ENCODE measurements around the gene MLLT10. TPM values are rescaled to one million over a fixed set of nuclear protein-coding genes. Genes with fewer than 3 reads are reported as not detected.

The MLLT10 gene
- total RNA-seq (10 to 100 TPM; 18.9 to 28.4 (median 24.6) TPM), polyA plus RNA-seq (10 to 100 TPM in 1 of 2 donors, 1 to 10 TPM in 1; 8.5 to 41.1 TPM)
- long read RNA-seq, donor 1, partial matches to known transcripts = 0 of 6 reads
- long read RNA-seq, donor 1, other reads (novel, unspliced or antisense) = 6 of 6 reads
- long read RNA-seq, donor 2, partial matches to known transcripts = 1 of 5 reads
- long read RNA-seq, donor 2, other reads (novel, unspliced or antisense) = 4 of 5 reads
- long read RNA-seq, donor 3, partial matches to known transcripts = 8 of 13 reads
- long read RNA-seq, donor 3, other reads (novel, unspliced or antisense) = 5 of 13 reads

DNA sequence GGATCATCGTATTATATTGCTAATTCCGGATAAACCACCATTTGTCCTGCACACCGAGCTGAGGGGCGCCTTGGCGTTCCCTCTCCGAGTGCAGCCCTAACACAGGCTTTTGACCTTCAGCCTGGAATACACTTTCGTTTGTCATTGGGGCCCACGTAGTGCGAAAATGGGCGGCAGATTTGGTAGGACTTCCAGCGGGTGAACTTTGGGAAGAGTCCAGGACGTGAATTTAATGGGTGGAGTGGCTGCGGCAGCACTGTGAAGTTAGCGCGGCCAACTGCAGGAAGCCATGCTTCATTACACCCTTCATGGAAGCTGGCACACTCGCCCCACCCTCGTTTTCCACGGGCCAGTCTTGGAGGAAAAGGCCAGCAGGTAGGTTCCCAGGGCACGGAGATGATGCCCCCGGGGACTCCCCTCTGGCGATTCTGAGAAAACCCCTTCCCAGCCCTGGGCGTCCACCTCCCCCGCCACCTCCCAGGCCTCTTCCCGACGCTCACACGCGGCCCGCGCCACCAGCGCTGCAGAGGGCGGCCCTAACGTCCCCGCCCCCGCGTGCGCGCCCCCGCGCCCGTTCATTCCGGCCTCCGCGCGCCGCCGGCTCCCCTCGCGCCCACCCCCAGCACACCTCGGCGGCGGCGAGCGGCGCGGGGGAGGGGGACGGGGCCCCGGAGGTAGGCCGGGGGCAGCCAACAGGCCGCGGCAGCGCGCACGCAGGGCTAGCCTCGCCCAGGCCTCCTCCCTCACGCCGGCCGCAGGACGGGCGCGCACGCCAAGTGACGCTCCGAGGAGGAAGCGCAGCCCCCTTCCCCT, at the start of gene MLLT10:
Gene MLLT10, plus strand, starts transcription at position 766 of the 813 bp plus-strand sequence. CDS start 413 bp downstream, outside the sequence.
- Histone ChIP-seq H3K36me3 (peaks cover 0 to 25% (median 13%) of the 10 kb centered on the region in 9 donors), H3K9me3 (no peaks in the 10 kb centered on the region), H3K4me3 (peak within 1 kb of the TSS; percentile 72 to 88 (median 80)), H3K27ac (peak within 1 kb of the TSS; percentile 76 to 99 (median 98)), H3K27me3 (no peaks in the 10 kb centered on the region), H3K4me1 (peaks cover 0 to 44% (median 27%) of the 10 kb centered on the region in 9 donors)
- DNase-seq (peak; percentile 94 to 96), ATAC-seq (peak; percentile 94 to 97 (median 96))
- intact Hi-C loops (cut with DNase I) = loop anchor here in 6 of 10 donors (5.0 to 10.0 kb wide), 3 partner anchors 36 to 721 kb away; no protein-coding TSS in a partner anchor
- 1% methylated on average over 51 to 70 of the region's 74 CpGs for WGBS, 2 donors
- TF ChIP-seq, protein P1, sequence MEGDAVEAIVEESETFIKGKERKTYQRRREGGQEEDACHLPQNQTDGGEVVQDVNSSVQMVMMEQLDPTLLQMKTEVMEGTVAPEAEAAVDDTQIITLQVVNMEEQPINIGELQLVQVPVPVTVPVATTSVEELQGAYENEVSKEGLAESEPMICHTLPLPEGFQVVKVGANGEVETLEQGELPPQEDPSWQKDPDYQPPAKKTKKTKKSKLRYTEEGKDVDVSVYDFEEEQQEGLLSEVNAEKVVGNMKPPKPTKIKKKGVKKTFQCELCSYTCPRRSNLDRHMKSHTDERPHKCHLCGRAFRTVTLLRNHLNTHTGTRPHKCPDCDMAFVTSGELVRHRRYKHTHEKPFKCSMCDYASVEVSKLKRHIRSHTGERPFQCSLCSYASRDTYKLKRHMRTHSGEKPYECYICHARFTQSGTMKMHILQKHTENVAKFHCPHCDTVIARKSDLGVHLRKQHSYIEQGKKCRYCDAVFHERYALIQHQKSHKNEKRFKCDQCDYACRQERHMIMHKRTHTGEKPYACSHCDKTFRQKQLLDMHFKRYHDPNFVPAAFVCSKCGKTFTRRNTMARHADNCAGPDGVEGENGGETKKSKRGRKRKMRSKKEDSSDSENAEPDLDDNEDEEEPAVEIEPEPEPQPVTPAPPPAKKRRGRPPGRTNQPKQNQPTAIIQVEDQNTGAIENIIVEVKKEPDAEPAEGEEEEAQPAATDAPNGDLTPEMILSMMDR (IDR thresholded peaks at IDR 0.05) = peak in 5 of 9 donors; percentile 8 to 37 (median 21)

DNA sequence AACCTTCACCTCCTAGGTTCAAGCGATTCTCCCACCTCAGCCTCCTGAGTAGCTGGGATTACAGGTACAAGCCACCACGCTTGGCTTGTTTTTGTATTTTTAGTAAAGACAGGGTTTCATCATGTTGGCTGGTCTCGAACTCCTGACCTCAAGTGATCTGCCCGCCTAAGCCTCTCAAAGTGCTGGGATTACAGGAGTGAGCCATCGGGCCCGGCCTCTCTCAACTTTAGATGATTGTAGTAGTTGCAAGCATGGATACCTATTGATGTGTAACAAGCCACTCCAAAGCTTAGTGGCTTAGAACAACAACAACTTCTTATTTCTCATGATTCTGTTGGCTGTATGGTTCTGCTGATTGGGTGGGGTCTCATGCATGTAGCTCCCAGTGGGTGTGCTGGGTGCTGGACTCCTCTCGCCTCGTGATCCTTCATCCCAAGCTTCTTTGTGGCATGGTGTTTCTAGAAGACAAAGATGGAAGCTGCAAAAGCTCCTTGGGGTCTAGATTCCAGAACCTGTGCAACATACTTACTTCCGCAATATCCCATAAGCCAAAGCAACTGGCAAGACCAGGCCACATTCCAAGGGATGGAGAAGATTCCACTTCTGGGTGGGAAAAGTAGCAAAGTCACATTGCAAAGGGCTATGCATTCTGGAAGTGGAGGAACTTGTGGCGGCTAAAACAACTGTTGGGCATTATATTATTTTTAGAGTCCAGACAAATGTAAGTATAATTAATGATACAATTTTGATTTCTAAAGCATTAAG, 46.4 kb upstream of the MLLT10 start:
- no peak overlapping the region for H3K27ac ChIP-seq
- no peaks in the 10 kb centered on the region for H3K9me3 ChIP-seq
- H3K4me1 ChIP-seq = peaks cover 0 to 5% (median 0%) of the 10 kb centered on the region in 9 donors
- 98% methylated on average over 10 of the region's 10 CpGs for WGBS, 2 donors
- intact Hi-C loops (cut with DNase I) = no loop called here
- TF ChIP-seq, protein P1 (IDR thresholded peaks at IDR 0.05) = no peak
- H3K27me3 ChIP-seq = no peaks in the 10 kb centered on the region
- H3K36me3 ChIP-seq = no peaks in the 10 kb centered on the region
- ATAC-seq (no peak), DNase-seq (no peak)
- H3K4me3 ChIP-seq = no peak overlapping the region

- TF ChIP-seq, protein P1 (IDR thresholded peaks at IDR 0.05) = no peak
- Histone ChIP-seq H3K27me3 (peaks cover 0 to 3% (median 0%) of the 10 kb centered on the region in 7 donors), H3K9me3 (no peaks in the 10 kb centered on the region), H3K36me3 (no peaks in the 10 kb centered on the region), H3K27ac (no peak overlapping the region), H3K4me1 (peaks cover 0 to 5% (median 0%) of the 10 kb centered on the region in 9 donors), H3K4me3 (no peak overlapping the region)
- no peak for DNase-seq
- 57 to 63% methylated on average over 6 of the region's 6 CpGs for WGBS, 2 donors
- intact Hi-C loops (cut with DNase I) = no loop called here
- no peak for ATAC-seq
Measured at GRCh38 chr10:21488246-21488956, 45.6 kb upstream of the MLLT10 start.

Measured in heart right ventricle (tissue), 16 donors.